Tibial artery (tissue), 4 donors: ENCODE results near the gene ZNF469.
A peak's percentile ranks its signal among the peaks of the same experiment; 100 is the strongest.

Experiments used
- DNase-seq, 2 donors: peaks; one replicate each; pipeline ENCODE4 v3.0.0-alpha.2; 2019
- H3K27ac ChIP-seq, 2 donors: fragments of 200-600 bp; sonication (generic) in 1 of 2; 1 replicate in 1 of 2; 2 replicates in 1 of 2; pipeline ENCODE4 v1.5.1; 2018 to 2019; ENCODE audit warnings: mild to moderate bottlenecking in 1 of 2
- H3K27me3 ChIP-seq, 2 donors: fragments of 200-600 bp; sonication (generic) in 1 of 2; one replicate each; pipeline versions ENCODE4 v1.5.1 to v1.6.0; 2016 to 2019
- H3K36me3 ChIP-seq, 3 donors: fragments of 200-600 bp; sonication (generic) in 2 of 3; one replicate each; pipeline ENCODE4 v1.5.1; 2016 to 2019; ENCODE audit warnings: mild to moderate bottlenecking in 2 of 3
- H3K4me1 ChIP-seq, 4 donors: fragments of 200-600 bp; sonication (generic) in 2 of 4; 1 replicate in 3 of 4; 2 replicates in 1 of 4; pipeline ENCODE4 v1.5.1; 2016 to 2019
- H3K4me3 ChIP-seq, 2 donors: fragments of 200-600 bp; sonication (generic) in 1 of 2; 1 replicate in 1 of 2; 2 replicates in 1 of 2; pipeline ENCODE4 v1.5.1; 2018 to 2019; ENCODE audit warnings: mild to moderate bottlenecking in 2 of 2
- H3K9me3 ChIP-seq, 3 donors: fragments of 200-600 bp; sonication (generic) in 1 of 3; one replicate each; pipeline ENCODE4 v1.5.1; 2016 to 2019
- CTCF ChIP-seq, 2 experiments: fragments of 200-600 bp in 1 of 2; fragments of 450-650 bp in 1 of 2; IDR thresholded peaks; one replicate each; pipeline ENCODE4 v1.5.1; 2017 to 2019; ENCODE audit warnings: antibody characterized with exemption in 2 of 2, mild to moderate bottlenecking in 1 of 2, moderate library complexity in 1 of 2
- intact Hi-C: fragments of 100-400 bp; cut with DNase I; formaldehyde crosslinking; loops from one replicate; pipeline ENCODE4 v1.15.0; 2023; ENCODE audit warnings: low total_unique reads

ZNF469 gene

GRCh38 chr16:88353232-88353631 is 29.5 kb upstream of the ZNF469 start:
- Histone ChIP-seq H3K4me1 (no peaks in the 10 kb centered on the region), H3K27ac (no peak overlapping the region), H3K4me3 (no peak overlapping the region), H3K9me3 (no peaks in the 10 kb centered on the region), H3K27me3 (peaks cover 0 to 3% of the 10 kb centered on the region in 2 donors), H3K36me3 (no peaks in the 10 kb centered on the region)
- DNase-seq: no peak
- intact Hi-C loops: no loop called here
- TF ChIP-seq CTCF (IDR thresholded peaks at IDR 0.05): no peak

- no peak overlapping the region for H3K4me3 ChIP-seq
- DNase-seq: no peak
- no peaks in the 10 kb centered on the region for H3K9me3 ChIP-seq
- no peaks in the 10 kb centered on the region for H3K4me1 ChIP-seq
- no peak for TF ChIP-seq CTCF (IDR thresholded peaks at IDR 0.05)
- intact Hi-C loops: no loop called here
- H3K27ac ChIP-seq: no peak overlapping the region
- no peaks in the 10 kb centered on the region for H3K36me3 ChIP-seq
- H3K27me3 ChIP-seq: peaks cover 0 to 3% of the 10 kb centered on the region in 2 donors
Observed at GRCh38 chr16:88353691-88354090, 29.1 kb upstream of the ZNF469 start.

- Histone ChIP-seq H3K36me3 (no peaks in the 10 kb centered on the region), H3K4me3 (no peak overlapping the region), H3K27ac (no peak overlapping the region), H3K9me3 (no peaks in the 10 kb centered on the region), H3K27me3 (peaks cover 0 to 5% of the 10 kb centered on the region in 2 donors), H3K4me1 (no peaks in the 10 kb centered on the region)
- intact Hi-C loops: no loop called here
- DNase-seq: peak in 1 of 2 donors; percentile 43
- no peak for TF ChIP-seq CTCF (IDR thresholded peaks at IDR 0.05)
Observed at GRCh38 chr16:88354229-88355092, 28.3 kb upstream of the ZNF469 start.

- H3K4me3 ChIP-seq: no peak overlapping the region
- no peak for TF ChIP-seq CTCF (IDR thresholded peaks at IDR 0.05)
Observed at GRCh38 chr16:88355093-88355388, 27.7 kb upstream of the ZNF469 start.

GRCh38 chr16:88355389-88356123 is 27.2 kb upstream of the ZNF469 start:
- DNase-seq: no peak
- H3K4me1 ChIP-seq: no peaks in the 10 kb centered on the region
- no peak overlapping the region for H3K27ac ChIP-seq
- H3K27me3 ChIP-seq: peaks cover 0 to 5% of the 10 kb centered on the region in 2 donors
- H3K9me3 ChIP-seq: no peaks in the 10 kb centered on the region
- no peak for TF ChIP-seq CTCF (IDR thresholded peaks at IDR 0.05)
- no peaks in the 10 kb centered on the region for H3K36me3 ChIP-seq
- intact Hi-C loops: no loop called here
- no peak overlapping the region for H3K4me3 ChIP-seq

More at GRCh38 chr16:88355093-88355388, 27.7 kb upstream of the ZNF469 start:
- Histone ChIP-seq H3K4me1 (no peaks in the 10 kb centered on the region), H3K27ac (no peak overlapping the region), H3K27me3 (peaks cover 0 to 5% of the 10 kb centered on the region in 2 donors), H3K36me3 (no peaks in the 10 kb centered on the region), H3K9me3 (no peaks in the 10 kb centered on the region)
- intact Hi-C loops: no loop called here
- DNase-seq: no peak
